ENCODE measurements around the gene LEFTY2. TPM values are rescaled to one million over a fixed set of nuclear protein-coding genes. Genes with fewer than 3 reads are reported as not detected.

The LEFTY2 gene
- polyA plus RNA-seq, 1 donor from 2014 or later = not detected

- Histone ChIP-seq H3K36me3 (ENCODE audit: insufficient read depth, low read length) (no peaks in the 10 kb centered on the region), H3K9ac (ENCODE audit: low read length) (no peak overlapping the region), H3K79me2 (replicated peaks; ENCODE audit: insufficient read depth, low read length) (no peaks in the 10 kb centered on the region), H4K20me1 (ENCODE audit: insufficient read depth) (no peaks in the 10 kb centered on the region), H3F3A (ENCODE audit: insufficient read depth, low read length, poor library complexity, severe bottlenecking) (no peaks in the 10 kb centered on the region), H3K4me3 (ENCODE audit: low read length) (no peak overlapping the region), H3K27me3 (ENCODE audit: insufficient read depth, low read depth, low read length) (no peaks in the 10 kb centered on the region), H2AFZ (ENCODE audit: low read depth, low read length) (no peak overlapping the region), H3K4me2 (ENCODE audit: low read length) (no peak overlapping the region), H3K9me2 (ENCODE audit: insufficient read depth, low read length) (no peaks in the 10 kb centered on the region), H3K27ac (ENCODE audit: low read length) (no peak overlapping the region), H3K9me3 (ENCODE audit: low read length) (no peaks in the 10 kb centered on the region)
- TF ChIP-seq MXI1 (conservative IDR thresholded peaks at IDR 0.05; ENCODE audit: poor library complexity, severe bottlenecking) (no peak), SMC3 (conservative IDR thresholded peaks at IDR 0.05; ENCODE audit: poor library complexity) (no peak), RAD21 (conservative IDR thresholded peaks at IDR 0.05) (no peak), EP300 (conservative IDR thresholded peaks at IDR 0.05; ENCODE audit: poor library complexity, severe bottlenecking) (no peak)
- TF ChIP-seq, protein P1, sequence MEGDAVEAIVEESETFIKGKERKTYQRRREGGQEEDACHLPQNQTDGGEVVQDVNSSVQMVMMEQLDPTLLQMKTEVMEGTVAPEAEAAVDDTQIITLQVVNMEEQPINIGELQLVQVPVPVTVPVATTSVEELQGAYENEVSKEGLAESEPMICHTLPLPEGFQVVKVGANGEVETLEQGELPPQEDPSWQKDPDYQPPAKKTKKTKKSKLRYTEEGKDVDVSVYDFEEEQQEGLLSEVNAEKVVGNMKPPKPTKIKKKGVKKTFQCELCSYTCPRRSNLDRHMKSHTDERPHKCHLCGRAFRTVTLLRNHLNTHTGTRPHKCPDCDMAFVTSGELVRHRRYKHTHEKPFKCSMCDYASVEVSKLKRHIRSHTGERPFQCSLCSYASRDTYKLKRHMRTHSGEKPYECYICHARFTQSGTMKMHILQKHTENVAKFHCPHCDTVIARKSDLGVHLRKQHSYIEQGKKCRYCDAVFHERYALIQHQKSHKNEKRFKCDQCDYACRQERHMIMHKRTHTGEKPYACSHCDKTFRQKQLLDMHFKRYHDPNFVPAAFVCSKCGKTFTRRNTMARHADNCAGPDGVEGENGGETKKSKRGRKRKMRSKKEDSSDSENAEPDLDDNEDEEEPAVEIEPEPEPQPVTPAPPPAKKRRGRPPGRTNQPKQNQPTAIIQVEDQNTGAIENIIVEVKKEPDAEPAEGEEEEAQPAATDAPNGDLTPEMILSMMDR (IDR thresholded peaks at IDR 0.05; ENCODE audit: poor library complexity, severe bottlenecking) = no peak
These were observed 29.6 kb downstream of the LEFTY2 start for GRCh38 chr1:225911191-225912130.

- H3K27me3 ChIP-seq (ENCODE audit: insufficient read depth, low read depth, low read length) = no peaks in the 10 kb centered on the region
- H2AFZ ChIP-seq (ENCODE audit: low read depth, low read length) = no peak overlapping the region
- H3K4me3 ChIP-seq (ENCODE audit: low read length) = no peak overlapping the region
- no peaks in the 10 kb centered on the region for H4K20me1 ChIP-seq (ENCODE audit: insufficient read depth)
- no peaks in the 10 kb centered on the region for H3K9me2 ChIP-seq (ENCODE audit: insufficient read depth, low read length)
- H3K4me2 ChIP-seq (ENCODE audit: low read length) = no peak overlapping the region
- H3K9me3 ChIP-seq (ENCODE audit: low read length) = no peaks in the 10 kb centered on the region
- H3K36me3 ChIP-seq (ENCODE audit: insufficient read depth, low read length) = no peaks in the 10 kb centered on the region
- H3F3A ChIP-seq (ENCODE audit: insufficient read depth, low read length, poor library complexity, severe bottlenecking) = no peaks in the 10 kb centered on the region
- no peak overlapping the region for H3K27ac ChIP-seq (ENCODE audit: low read length)
- TF ChIP-seq POLR2AphosphoS5 (IDR thresholded peaks at IDR 0.05) = no peak
- no peak for TF ChIP-seq SMC3 (conservative IDR thresholded peaks at IDR 0.05; ENCODE audit: poor library complexity)
- TF ChIP-seq TAF1 (IDR thresholded peaks at IDR 0.05; ENCODE audit: low read depth) = no peak
- TF ChIP-seq, protein P1 (IDR thresholded peaks at IDR 0.05; ENCODE audit: poor library complexity, severe bottlenecking) = no peak
- no peak for TF ChIP-seq EZH2 (IDR thresholded peaks at IDR 0.05; ENCODE audit: borderline replicate concordance, insufficient read depth, low read length, poor library complexity, severe bottlenecking)
- H3K9ac ChIP-seq (ENCODE audit: low read length) = no peak overlapping the region
- H3K79me2 ChIP-seq (replicated peaks; ENCODE audit: insufficient read depth, low read length) = no peaks in the 10 kb centered on the region
These were observed 31.5 kb downstream of the LEFTY2 start for GRCh38 chr1:225909477-225909876.

- Histone ChIP-seq H3F3A (ENCODE audit: insufficient read depth, low read length, poor library complexity, severe bottlenecking) (no peaks in the 10 kb centered on the region), H3K4me3 (ENCODE audit: low read length) (no peak overlapping the region), H3K27ac (ENCODE audit: low read length) (no peak overlapping the region), H3K9ac (ENCODE audit: low read length) (no peak overlapping the region), H4K20me1 (ENCODE audit: insufficient read depth) (no peaks in the 10 kb centered on the region), H3K27me3 (ENCODE audit: insufficient read depth, low read depth, low read length) (no peaks in the 10 kb centered on the region), H3K79me2 (replicated peaks; ENCODE audit: insufficient read depth, low read length) (no peaks in the 10 kb centered on the region), H3K36me3 (ENCODE audit: insufficient read depth, low read length) (no peaks in the 10 kb centered on the region), H3K9me2 (ENCODE audit: insufficient read depth, low read length) (no peaks in the 10 kb centered on the region), H3K9me3 (ENCODE audit: low read length) (no peaks in the 10 kb centered on the region), H3K4me2 (ENCODE audit: low read length) (no peak overlapping the region), H2AFZ (ENCODE audit: low read depth, low read length) (no peak overlapping the region)
- TF ChIP-seq EP300 (conservative IDR thresholded peaks at IDR 0.05; ENCODE audit: poor library complexity, severe bottlenecking) = no peak
- TF ChIP-seq RAD21 (conservative IDR thresholded peaks at IDR 0.05) = no peak
- TF ChIP-seq EZH2 (IDR thresholded peaks at IDR 0.05; ENCODE audit: borderline replicate concordance, insufficient read depth, low read length, poor library complexity, severe bottlenecking) = no peak
- TF ChIP-seq POLR2AphosphoS5 (IDR thresholded peaks at IDR 0.05) = no peak
- TF ChIP-seq SMC3 (conservative IDR thresholded peaks at IDR 0.05; ENCODE audit: poor library complexity) = no peak
- no peak for TF ChIP-seq MXI1 (conservative IDR thresholded peaks at IDR 0.05; ENCODE audit: poor library complexity, severe bottlenecking)
- no peak for TF ChIP-seq TAF1 (IDR thresholded peaks at IDR 0.05; ENCODE audit: low read depth)
- TF ChIP-seq REST (IDR thresholded peaks at IDR 0.05; ENCODE audit: borderline replicate concordance) = no peak
- TF ChIP-seq, protein P1 (IDR thresholded peaks at IDR 0.05; ENCODE audit: poor library complexity, severe bottlenecking) = no peak
These were observed 32.2 kb downstream of the LEFTY2 start for GRCh38 chr1:225908773-225909172.

Measured in neural cell (in vitro differentiated cells).